ENCODE results near the gene SLC22A23.
"Not testable (repeated sequence)": the region's sequence is repeated elsewhere in the genome, so short reads cannot be mapped to it uniquely, and the experiment has no call there.

The SLC22A23 gene

DNA sequence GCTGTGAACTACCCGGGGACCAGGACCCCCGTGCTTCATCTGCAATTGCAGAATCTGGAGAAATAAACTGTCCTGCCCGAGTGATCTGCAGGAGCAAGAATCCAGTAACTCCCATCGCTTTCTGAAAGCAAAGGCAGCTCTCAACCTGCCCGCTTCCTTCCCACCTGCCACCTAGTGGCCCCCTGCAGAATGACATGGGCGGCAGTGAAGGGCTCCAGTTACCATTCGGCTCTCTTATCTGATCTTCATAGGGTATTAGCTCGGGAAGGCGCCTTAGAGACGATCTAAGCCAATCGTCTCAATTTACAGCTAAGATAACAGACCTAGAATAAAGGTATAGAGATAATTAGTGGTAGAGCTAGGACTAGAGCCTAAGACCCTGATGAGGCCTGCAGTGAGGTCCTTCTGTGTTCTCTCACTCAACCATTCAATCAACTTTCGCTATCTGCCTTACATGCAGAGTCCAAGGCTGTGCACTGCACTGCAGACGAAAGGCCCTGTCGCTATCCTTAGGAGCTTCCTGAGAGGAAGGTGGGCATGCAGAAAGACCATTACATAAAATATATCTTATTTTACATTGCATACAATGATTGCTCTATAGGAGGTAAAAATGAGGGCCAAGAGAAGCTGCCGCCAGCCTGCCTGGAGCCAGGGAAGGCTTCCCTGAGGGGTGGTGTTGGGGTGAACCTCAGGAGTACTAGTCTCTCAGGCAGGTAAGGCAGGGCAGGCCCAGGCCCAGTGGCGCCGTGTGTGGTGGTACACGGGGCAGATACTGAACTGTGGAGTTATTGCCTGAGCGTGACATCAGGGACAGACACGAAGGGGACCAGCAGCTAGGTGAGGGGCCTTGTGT is 205.2 kb downstream of the SLC22A23 start:
- no peak overlapping the region for H3K4me3 ChIP-seq (ENCODE audit: low read length)
- H3K9ac ChIP-seq (ENCODE audit: low read length) = no peak overlapping the region
- no peaks in the 10 kb centered on the region for H3K36me3 ChIP-seq (ENCODE audit: control insufficient read depth, insufficient read depth, low read length)
- no peak overlapping the region for H3K27ac ChIP-seq (ENCODE audit: low read depth, low read length)
- peaks cover 24% of the 10 kb centered on the region for H3K4me1 ChIP-seq (ENCODE audit: control insufficient read depth, insufficient read depth, low read length)
- H3K27me3 ChIP-seq (ENCODE audit: control insufficient read depth, insufficient read depth, low read length) = no peaks in the 10 kb centered on the region

- H3K27me3 ChIP-seq (ENCODE audit: control insufficient read depth, insufficient read depth, low read length) = no peaks in the 10 kb centered on the region
- H3K36me3 ChIP-seq (ENCODE audit: control insufficient read depth, insufficient read depth, low read length) = no peaks in the 10 kb centered on the region
- H3K27ac ChIP-seq (ENCODE audit: low read depth, low read length) = no peak overlapping the region
- no peak overlapping the region for H3K4me3 ChIP-seq (ENCODE audit: low read length)
- no peak overlapping the region for H3K9ac ChIP-seq (ENCODE audit: low read length)
- peaks cover 24% of the 10 kb centered on the region for H3K4me1 ChIP-seq (ENCODE audit: control insufficient read depth, insufficient read depth, low read length)
Observed at GRCh38 chr6:3250231-3250675, 206.6 kb downstream of the SLC22A23 start.

GRCh38 chr6:3249821-3250220 is 207.0 kb downstream of the SLC22A23 start:
- Histone ChIP-seq H3K36me3 (ENCODE audit: control insufficient read depth, insufficient read depth, low read length) (no peaks in the 10 kb centered on the region), H3K4me3 (ENCODE audit: low read length) (no peak overlapping the region), H3K9ac (ENCODE audit: low read length) (no peak overlapping the region), H3K27ac (ENCODE audit: low read depth, low read length) (no peak overlapping the region), H3K4me1 (ENCODE audit: control insufficient read depth, insufficient read depth, low read length) (peaks cover 24% of the 10 kb centered on the region), H3K27me3 (ENCODE audit: control insufficient read depth, insufficient read depth, low read length) (no peaks in the 10 kb centered on the region)

- Histone ChIP-seq H3K9ac (ENCODE audit: low read length) (no peak overlapping the region), H3K27me3 (ENCODE audit: control insufficient read depth, insufficient read depth, low read length) (no peaks in the 10 kb centered on the region), H3K27ac (ENCODE audit: low read depth, low read length) (peak overlapping the region; percentile 76), H3K4me1 (ENCODE audit: control insufficient read depth, insufficient read depth, low read length) (peaks cover 24% of the 10 kb centered on the region), H3K36me3 (ENCODE audit: control insufficient read depth, insufficient read depth, low read length) (no peaks in the 10 kb centered on the region), H3K4me3 (ENCODE audit: low read length) (peak overlapping the region; percentile 48)
Observed at GRCh38 chr6:3247255-3248146, 209.3 kb downstream of the SLC22A23 start.

DNA sequence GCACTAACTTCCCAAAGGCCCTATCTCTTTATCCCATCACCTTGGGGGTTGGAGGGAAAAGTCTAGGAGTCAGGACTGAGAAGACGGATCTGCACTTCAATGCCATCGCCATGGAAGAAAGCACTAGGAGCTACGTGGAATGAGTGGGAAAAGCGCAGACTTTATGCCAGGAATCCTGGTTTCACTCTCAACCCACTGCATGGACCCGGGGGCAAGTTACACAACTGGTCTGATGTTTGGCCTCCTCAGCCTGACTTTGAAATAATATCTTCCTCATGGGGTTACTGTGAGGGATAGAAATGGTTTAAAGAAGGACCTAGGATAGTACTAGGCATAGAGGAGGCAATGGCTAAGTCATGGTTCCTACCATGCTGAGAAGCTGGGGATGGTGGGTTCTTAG is 211.6 kb downstream of the SLC22A23 start:
- no peak overlapping the region for H3K9ac ChIP-seq (ENCODE audit: low read length)
- H3K36me3 ChIP-seq (ENCODE audit: control insufficient read depth, insufficient read depth, low read length) = no peaks in the 10 kb centered on the region
- no peaks in the 10 kb centered on the region for H3K27me3 ChIP-seq (ENCODE audit: control insufficient read depth, insufficient read depth, low read length)
- peaks cover 18% of the 10 kb centered on the region for H3K4me1 ChIP-seq (ENCODE audit: control insufficient read depth, insufficient read depth, low read length)
- no peak overlapping the region for H3K27ac ChIP-seq (ENCODE audit: low read depth, low read length)
- no peak overlapping the region for H3K4me3 ChIP-seq (ENCODE audit: low read length)

DNA sequence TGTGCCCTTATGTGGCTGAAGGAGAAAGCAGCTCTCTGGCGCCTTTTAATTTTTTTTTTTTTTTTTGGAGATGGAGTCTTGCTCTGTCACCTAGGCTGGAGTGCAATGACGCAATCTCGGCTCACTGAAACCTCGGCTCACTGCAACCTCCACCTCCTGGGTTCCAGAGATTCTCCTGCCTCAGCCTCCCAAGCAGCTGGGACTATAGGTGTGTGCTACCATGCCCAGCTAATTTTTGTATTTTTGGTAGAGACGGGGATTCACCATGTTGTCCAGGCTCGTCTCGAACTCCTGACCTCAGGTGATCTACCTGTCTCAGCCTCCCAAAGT is 212.1 kb downstream of the SLC22A23 start:
- H3K27ac ChIP-seq (ENCODE audit: low read depth, low read length); H3K4me3 ChIP-seq (ENCODE audit: low read length); H3K27me3 ChIP-seq (ENCODE audit: control insufficient read depth, insufficient read depth, low read length); H3K9ac ChIP-seq (ENCODE audit: low read length); H3K36me3 ChIP-seq (ENCODE audit: control insufficient read depth, insufficient read depth, low read length): not testable (repeated sequence)
- H3K4me1 ChIP-seq (ENCODE audit: control insufficient read depth, insufficient read depth, low read length) = peaks cover 18% of the 10 kb centered on the region

GRCh38 chr6:3244003-3244831 is 212.6 kb downstream of the SLC22A23 start:
- Histone ChIP-seq H3K36me3 (ENCODE audit: control insufficient read depth, insufficient read depth, low read length) (no peaks in the 10 kb centered on the region), H3K27ac (ENCODE audit: low read depth, low read length) (no peak overlapping the region), H3K4me3 (ENCODE audit: low read length) (no peak overlapping the region), H3K9ac (ENCODE audit: low read length) (no peak overlapping the region), H3K4me1 (ENCODE audit: control insufficient read depth, insufficient read depth, low read length) (peaks cover 14% of the 10 kb centered on the region), H3K27me3 (ENCODE audit: control insufficient read depth, insufficient read depth, low read length) (no peaks in the 10 kb centered on the region)

GRCh38 chr6:3242768-3243167 is 214.1 kb downstream of the SLC22A23 start:
- Histone ChIP-seq H3K27me3 (ENCODE audit: control insufficient read depth, insufficient read depth, low read length) (no peaks in the 10 kb centered on the region), H3K9ac (ENCODE audit: low read length) (no peak overlapping the region), H3K36me3 (ENCODE audit: control insufficient read depth, insufficient read depth, low read length) (no peaks in the 10 kb centered on the region), H3K4me3 (ENCODE audit: low read length) (no peak overlapping the region), H3K27ac (ENCODE audit: low read depth, low read length) (no peak overlapping the region), H3K4me1 (ENCODE audit: control insufficient read depth, insufficient read depth, low read length) (peaks cover 6% of the 10 kb centered on the region)

- not testable (repeated sequence) for H3K4me3 ChIP-seq (ENCODE audit: low read length); H3K4me1 ChIP-seq (ENCODE audit: control insufficient read depth, insufficient read depth, low read length); H3K9ac ChIP-seq (ENCODE audit: low read length); H3K36me3 ChIP-seq (ENCODE audit: control insufficient read depth, insufficient read depth, low read length); H3K27me3 ChIP-seq (ENCODE audit: control insufficient read depth, insufficient read depth, low read length); H3K27ac ChIP-seq (ENCODE audit: low read depth, low read length)
Observed at GRCh38 chr6:3241745-3242144, 215.1 kb downstream of the SLC22A23 start.

- Histone ChIP-seq H3K27ac (ENCODE audit: low read depth, low read length) (no peak overlapping the region), H3K4me1 (ENCODE audit: control insufficient read depth, insufficient read depth, low read length) (no peaks in the 10 kb centered on the region), H3K27me3 (ENCODE audit: control insufficient read depth, insufficient read depth, low read length) (no peaks in the 10 kb centered on the region), H3K36me3 (ENCODE audit: control insufficient read depth, insufficient read depth, low read length) (no peaks in the 10 kb centered on the region), H3K9ac (ENCODE audit: low read length) (no peak overlapping the region), H3K4me3 (ENCODE audit: low read length) (no peak overlapping the region)
Observed at GRCh38 chr6:3240595-3240994, 216.3 kb downstream of the SLC22A23 start.

- no peaks in the 10 kb centered on the region for H3K4me1 ChIP-seq (ENCODE audit: control insufficient read depth, insufficient read depth, low read length)
- H3K27me3 ChIP-seq (ENCODE audit: control insufficient read depth, insufficient read depth, low read length) = no peaks in the 10 kb centered on the region
- no peak overlapping the region for H3K27ac ChIP-seq (ENCODE audit: low read depth, low read length)
- no peak overlapping the region for H3K4me3 ChIP-seq (ENCODE audit: low read length)
- H3K9ac ChIP-seq (ENCODE audit: low read length) = no peak overlapping the region
- no peaks in the 10 kb centered on the region for H3K36me3 ChIP-seq (ENCODE audit: control insufficient read depth, insufficient read depth, low read length)
Observed at GRCh38 chr6:3239110-3239830, 217.6 kb downstream of the SLC22A23 start.

Data from rectal smooth muscle tissue (tissue), 1 donor.